Measurements from ENCODE around the gene CIB4.
"Not testable (repeated sequence)": the region's sequence is repeated elsewhere in the genome, so short reads cannot be mapped to it uniquely, and the experiment has no call there.

CIB4 gene

DNA sequence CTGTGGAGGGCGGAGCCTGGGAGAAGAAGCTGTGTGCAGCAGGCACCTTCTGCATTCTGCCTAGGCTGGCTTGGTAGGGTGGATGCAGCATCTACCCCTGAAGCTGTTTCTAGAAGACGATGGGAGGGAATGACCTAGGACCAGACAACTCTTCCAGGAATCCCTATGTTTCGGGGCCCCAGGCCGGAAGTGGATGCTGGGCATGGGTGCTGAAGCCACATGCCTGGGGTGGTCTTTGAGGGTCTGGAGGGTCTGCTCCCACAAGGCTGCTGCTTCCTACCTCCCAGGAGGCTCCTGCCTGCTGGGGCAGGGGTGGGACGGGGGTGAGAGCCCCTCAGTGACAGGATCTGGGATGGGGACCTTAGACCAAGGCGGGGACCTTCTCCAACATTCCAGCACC, 61.0 kb downstream of the CIB4 start:
- no peak for DNase-seq

DNA sequence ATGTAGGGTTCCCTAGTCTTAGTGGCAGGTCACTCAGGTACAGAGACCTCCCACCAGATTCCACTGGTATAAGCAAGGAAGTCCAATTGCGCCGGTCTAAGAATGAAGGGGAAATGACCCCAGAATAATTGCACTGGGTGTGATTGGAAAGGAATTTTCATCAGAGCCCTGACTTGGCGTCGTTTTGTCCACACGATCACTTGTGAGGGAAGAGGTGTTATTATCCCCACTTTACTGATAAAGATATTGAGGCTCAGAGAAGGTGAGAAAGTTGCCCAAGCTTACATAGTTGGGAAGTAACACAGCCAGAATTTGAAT, 61.5 kb downstream of the CIB4 start:
- DNase-seq = no peak

DNA sequence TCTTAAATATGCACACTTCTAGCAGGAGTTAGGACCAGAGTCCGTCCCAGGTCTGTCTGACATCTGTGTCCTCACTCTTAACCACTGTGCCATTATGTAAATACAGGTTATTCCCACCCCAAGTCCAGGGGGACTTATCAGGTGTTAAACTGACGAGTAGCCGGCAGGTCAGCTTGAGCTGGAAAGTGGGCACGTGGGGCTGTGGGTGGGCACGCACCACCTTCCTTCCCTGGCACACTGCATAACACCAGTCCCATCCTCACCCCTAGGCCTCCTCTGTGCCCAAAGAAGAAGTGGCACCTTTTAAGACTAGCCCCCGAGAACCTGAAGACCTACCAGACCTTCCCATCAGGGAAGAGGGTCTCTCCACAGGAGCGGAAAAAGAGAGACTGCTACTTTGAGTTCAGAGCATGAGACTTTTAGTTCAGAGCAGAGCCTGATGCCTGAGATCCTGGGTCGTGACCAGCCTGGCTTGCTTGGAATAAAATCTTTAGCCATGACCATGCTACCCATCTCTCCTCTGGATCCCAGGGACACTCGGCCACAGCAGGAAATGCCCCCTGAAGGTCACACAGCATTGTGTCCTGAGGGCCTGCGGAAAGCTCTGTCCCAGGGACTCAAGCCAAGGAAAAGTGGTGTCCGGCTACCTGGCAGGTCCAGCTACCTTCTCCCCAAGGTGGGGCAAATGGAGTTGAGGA, 62.0 kb downstream of the CIB4 start:
- DNase-seq = no peak

DNA sequence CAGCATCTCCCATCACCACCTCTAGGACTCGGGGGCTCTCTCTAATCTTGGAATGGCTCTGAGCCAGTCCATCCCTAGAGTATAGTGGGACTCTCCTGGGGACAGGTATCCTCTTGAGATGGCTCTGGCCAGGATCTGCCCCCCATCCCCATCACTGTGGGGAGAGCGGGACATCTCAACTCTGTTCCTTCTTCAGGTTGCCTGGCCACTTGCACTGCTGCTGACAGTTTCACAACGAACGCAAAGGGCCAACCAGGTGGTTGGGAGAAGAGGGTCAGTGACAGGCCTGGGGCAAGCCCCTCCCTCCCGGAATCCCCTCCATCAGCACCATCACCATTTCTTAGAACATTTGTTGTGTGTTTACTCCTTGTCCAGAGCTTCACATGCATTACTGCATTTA, 62.6 kb downstream of the CIB4 start:
- DNase-seq = no peak

DNA sequence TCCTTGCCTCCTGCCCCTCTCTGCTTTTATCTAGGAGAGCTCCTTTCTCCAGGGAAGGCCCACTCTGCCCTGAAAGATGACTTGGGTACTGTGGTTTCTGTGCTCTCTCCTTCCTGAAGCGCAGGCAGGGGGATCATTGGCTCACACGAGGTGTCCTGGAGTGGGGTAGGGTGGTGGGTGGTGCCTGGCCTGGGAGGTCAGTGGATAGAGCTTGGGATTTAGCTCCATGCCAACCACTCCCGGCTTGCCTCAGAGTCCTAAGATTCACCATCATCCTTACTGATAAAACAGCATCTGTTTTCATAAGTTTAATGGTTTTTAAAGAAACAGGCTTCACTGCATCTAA, 63.1 kb downstream of the CIB4 start:
- DNase-seq = no peak

DNA sequence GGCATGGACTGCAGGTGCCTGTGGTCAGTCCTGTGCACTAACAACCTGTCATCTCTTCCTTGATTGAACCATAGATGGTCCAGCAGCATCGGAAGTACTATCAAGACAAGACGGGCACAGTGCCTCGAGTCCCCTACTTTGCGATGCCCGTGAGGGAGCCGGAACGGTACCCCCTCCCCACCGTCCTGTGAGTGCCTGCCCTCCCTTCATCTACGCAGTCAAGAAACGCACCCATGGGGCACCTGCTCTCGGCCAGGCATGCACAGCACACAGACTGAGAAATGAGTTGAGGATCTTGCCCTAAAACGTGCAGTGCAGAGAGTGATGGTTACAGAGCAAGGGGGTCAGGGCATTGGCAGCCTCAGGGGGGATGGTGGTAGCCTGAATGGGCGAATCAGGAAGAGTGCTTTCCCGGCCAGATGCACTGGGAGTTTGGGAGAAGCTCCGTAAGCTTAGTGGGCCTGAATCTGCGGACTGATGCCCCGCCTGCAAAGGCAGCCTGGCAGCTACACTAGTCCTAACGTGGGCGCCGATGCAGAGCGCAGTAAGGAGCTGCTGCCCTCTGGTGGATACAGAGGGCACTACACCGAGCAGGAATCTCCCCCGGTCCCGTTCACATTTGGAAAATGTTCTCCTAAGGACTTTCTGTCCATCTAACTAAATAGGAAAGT, 63.6 kb downstream of the CIB4 start:
- DNase-seq = peak; percentile 52 to 65

DNA sequence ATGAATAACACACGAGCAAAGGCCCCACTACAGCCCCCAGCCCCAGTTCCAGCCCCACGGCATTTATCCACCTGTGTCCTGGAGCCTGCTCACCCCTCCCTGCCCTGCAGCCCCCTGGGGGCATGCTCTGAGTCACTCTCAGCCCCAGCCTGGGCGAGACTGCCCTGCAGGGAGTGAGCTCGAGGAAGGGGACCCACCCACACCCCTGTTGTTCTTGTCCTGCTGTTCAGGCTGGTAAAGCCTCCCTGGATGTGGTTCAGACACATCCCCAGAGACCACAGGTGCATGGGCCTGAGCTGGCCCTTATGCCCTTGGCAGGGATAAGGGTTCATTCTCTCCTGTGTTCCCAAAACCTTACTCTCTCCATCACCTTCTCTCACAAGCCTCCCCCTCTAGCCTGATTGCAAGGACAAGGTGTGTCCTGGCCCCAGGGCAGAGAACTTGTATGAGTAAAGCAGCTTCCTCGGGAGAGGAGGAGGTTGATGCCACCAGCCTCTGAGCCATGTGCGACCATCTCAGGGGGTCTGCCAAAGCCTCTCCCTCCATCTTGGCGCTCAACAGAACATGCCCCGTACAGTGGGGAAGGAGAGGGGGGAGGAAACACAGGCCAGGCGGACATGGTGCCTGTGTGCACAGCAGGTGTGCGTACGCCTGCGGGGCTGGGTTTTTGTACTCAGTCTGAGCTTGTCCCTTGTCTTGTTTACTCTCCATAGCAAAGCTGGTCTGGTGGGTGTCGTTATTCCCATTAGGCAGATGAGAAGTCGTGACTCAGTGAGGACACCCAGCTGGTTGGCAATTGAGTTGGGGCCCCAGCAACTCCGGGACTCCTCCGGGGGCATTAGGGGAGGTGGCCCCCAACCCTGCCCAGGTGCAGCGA, 64.4 kb downstream of the CIB4 start:
- no peak for DNase-seq

DNA sequence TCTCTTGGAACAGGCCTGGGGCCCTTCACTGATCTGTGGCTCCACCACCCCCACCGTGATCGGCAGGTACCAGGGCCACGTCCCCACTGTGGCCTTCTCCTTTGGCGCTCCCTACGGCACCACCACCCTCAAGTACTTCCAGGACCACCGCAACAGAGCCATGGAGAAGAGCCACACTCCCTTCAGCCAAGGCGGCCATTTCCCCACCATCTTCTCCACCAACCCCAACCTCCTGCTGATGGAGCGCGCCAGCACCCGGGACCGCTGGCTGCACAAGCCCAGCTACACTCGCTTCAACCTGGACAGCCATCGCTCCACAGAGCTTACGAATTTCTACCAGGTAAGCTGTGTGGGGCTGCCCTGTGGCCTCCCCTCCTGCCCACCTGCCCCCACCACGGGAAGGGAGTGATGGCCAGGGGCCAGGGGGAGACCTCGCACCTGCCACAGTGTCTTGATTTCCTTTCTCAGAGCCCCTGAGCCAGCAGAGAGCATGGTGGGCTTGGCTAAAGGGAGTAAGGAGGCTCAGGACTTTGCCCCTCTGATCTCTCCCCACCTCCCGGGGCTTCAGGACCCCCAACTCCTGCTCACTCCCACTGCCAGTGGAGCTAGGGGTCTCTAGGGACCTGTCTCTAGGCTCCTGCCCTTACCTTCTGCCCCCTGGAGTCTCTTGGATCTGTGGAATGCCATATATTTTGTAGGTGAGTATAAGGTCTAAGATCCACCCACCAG, 65.2 kb downstream of the CIB4 start:
- DNase-seq = no peak

DNA sequence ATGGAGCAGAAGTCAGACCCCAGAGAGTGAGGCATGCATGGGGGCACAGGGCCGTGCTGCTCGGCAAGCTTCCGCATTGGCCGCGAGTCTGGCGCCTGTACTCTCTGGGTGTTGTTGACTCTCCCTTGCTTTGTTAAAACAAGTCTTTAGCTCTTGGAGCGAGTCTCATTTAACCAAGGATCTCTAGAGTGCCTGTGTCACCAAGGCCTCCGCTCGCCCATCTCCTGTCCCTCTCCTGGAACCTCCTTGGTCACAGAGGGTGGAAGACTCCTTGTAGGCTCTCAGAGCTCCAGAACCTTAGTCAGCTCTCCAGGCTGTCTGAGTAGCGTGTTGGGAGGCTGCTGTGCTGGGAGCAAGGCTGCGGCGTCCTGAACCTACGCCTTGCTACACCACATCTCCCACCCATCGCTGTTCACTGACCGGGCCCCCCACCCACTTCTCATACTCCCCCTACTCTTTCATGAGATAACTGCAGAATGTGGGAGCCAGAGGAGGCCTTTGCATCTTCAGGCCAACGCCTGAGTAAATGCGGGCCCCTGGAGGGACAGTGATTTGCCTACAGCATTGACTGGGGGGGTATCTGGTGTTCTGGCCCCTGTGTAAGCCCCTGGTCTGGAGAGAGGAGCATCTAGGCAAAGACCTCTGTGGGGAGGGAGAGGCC, 66.1 kb downstream of the CIB4 start:
- no peak for DNase-seq

DNA sequence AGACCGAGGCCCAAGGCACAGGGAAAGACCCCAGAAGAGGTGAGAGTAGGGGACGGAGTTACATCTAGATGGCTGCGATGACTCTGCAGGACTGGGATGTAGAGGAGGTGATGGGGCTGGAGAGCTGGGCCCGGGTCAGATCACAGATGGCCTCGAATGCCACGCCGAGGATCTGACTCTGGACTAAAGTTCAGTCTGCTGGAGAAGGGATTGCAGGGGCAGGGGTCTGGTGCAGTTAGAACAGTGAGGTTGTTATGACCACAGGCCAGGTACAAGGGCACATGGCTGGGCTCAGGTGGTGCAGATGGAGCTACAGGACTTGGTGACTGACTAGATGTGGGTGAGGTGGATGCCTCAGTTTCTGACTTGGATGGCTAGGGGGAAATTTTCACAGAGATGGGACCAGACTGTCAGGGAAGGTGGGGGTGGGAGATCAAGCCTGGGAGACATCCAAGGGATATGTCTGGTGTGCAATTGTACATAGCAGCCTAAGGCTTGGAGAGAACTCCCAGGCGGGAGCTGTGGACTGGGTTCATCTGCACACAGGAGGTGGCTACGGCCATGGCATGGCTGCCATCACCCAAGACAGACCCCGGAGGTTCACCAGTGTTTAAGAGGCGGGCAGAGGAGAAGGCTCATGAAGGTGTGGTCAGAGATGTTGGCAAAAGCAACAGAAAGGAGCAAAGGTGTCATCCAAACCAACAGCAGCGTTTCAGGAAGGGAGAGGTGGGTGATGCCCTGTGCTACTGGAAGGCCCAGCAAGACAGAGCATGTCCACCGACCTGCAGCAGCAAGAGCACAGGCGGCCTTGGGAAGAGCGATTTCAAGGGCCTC, 66.9 kb downstream of the CIB4 start:
- no peak for DNase-seq

DNA sequence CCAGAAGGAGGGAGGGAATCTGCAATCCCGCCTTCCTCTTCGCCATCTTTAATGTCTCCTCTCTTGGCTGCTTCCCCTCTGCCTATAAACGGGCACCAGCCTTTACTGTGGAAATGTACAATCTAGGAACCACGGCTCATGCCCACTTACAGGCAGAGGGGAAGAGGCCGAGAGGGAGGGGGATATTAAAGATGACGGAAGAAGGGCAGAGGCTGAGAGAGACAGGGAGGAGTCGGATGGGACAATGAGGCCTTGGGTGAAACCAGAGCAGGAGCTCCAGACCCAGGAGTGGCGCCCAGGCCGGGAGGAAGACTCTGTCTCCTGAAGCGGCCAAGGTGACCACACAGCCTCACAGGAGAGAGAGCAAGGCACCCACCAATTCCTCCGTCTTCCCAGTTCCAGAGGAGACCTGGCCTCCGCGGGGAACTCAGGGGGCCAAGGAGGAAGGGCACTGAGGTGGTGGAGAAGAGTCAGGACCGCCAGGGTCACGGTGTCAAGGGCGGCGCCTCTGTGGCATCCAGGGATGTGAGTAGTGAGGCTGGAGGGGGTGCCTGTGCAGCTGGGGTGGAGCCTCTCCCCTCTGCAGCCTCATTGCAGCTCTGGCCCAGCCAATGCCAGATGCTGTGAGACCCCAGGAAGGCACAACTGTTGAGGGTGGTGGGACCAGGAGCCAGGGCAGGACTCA, 67.8 kb downstream of the CIB4 start:
- DNase-seq = no peak

DNA sequence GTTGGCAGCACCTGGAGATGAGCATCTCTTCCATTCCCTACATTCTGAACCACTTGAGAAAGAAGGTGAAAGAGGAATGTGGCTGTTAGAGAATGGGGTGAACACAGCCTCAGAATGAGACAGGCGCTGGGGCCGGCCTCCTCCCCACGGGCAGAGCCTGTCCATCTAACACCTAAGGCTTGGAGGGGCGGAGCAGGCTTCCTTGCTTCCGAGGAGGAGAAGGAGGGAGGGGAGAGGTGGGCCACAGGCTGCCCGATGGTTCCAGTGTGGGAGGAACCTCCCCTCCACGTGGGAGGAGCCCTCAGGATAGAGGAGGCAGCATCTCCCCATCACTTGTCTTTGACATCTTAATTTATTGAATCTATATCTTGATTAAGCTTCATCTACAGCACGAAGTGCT, 68.6 kb downstream of the CIB4 start:
- no peak for DNase-seq

DNA sequence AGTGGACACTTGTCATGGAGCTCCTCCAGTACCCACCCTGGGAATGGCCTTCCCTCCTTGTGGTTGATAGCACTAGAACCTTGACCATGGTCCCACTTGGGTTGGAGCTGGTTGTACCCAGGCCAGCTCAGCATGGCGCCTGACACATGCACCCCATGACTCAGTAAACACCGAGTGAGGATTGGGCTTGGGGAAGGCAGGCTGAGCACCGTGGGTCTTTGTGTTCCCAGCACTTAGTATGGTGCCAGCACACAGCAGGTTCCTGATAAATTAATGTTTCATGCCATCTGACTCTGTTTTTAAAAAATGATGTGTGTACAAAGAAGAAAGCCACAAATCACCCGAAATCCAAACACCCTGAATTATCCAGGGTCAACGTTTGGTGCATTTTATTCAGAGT, 69.8 kb downstream of the CIB4 start:
- no peak for DNase-seq

DNA sequence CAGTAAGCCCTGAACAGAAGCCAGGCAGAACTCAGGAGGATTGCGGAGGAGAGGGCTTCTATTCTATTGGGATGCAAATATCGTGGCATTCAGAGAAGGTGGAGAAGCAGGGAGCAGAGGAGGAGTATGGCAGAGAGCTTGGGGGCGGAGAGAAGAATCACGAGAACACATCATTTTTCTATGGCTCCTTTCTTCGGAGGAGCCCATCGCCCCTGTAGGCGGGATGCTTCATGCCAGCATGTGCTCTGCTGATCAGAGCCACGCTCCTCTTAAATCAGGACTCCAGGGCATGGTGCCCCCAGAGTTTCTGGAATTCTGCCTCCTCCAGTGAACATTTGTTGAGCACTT, 71.1 kb downstream of the CIB4 start:
- no peak for DNase-seq

DNA sequence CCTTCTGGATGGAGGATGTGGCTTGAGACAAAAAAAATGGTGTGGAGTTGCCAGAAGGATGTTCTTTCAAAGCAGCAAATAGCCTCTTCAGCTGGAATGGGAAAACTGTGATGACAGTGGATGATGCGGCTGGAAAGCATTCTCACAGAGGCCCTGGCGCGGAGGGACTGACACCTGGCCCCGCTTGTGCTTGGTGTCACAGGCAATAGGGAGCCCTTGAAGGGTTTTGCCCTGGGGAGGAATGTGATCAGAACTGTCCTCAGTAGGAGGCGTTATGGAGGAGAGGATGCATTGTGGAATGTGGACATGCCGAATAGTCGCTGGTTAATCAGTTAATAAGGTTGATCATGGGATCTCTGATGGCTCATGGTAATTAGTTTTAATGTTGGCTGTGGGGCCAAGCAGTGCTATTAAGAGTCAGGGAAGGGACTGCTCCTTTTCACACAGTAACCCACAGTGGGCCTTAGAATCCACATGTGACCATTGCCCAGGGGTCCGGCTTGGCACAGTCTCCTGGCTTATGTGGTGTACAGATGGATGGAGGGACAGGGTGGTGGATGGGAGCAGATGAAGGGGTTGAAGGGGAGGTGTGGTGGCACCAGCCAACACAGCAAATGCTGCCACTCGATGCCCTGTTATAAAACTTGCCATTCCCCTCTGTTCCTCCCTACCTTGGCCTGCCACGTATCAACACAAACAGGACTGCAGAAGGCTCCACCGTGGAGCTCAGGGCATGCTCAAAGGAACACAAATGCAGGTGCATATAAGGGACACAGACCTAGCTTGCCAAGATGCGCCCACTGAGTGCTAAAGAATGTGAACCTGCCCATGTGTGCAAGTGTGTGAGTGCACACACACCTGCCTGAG, 71.7 kb downstream of the CIB4 start:
- no peak for DNase-seq

DNA sequence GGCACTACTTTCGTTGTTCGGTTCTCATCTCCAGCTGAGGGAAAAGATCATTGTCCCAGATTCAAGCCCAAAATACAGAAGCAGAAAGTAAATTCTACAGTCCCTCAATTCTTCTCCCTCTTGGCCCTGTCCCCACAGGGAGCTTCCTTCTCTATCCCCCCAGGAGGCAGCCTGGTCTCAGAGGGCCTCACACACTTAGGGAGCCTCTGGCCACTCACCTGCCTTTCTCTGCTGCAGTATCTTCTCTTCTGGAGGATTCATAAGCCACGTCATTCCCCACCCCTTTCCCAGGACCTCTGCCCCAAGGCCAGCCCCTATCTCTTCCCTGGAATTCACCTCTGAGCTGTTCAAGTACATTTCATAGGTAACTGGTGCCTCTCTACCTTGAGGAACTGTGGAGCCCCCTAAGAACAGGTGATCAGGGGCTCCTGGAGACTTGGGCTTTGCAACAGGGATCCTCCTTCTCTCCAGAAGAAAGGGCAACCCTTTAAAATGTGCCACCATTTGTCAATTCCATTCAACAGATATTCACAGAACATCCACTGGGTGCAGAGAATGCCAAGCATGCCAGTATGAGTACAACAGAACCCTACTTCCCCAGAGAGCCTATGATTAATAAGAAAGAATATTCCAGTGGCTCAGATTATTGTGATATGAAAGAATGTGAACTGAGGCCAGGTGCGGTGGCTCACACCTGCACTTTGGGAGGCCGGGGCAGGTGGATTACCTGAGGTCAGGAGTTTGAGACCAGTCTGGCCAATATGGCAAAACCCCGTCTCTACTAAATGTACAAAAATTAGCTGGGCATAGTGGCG, 72.9 kb downstream of the CIB4 start:
- no peak for DNase-seq

DNA sequence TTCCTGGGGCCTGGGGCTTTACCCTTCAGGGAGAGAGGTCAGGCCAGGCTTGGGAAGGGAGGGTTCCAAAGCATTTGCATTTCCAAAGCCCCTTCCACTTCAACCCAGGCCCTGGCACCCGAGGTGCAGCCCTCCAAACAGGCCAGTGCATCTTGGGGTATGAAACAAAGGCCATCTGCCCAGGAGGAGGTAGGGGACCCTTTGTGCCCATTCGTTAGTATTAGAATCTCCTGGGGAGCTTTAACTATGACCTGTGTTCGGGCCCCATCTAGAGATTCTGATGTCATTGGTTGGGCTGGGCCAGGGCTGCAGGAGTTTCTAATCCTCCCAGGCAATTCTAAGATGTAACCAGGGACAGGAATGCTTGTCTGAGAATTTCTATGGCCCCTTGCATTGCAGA, 73.6 kb downstream of the CIB4 start:
- DNase-seq = no peak

DNA sequence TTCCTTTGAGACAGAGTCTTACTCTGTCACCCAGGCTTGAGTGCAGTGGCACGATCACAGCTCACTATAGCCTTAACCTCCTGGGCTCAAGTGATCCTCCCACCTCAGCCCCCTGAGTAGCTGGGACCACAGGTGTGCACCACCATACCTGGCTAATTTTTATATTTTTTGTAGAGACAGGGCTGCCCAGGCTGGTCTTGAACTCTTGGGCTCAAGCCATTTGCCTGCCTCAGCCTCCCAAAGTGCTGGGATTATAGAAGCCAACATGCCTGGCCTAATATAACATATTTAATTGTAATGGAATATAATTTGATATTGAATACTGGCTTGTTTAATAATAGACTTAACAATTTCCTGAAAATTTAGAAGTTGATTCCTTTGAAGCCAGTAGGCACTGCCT, 74.4 kb downstream of the CIB4 start:
- DNase-seq = not testable (repeated sequence)

DNA sequence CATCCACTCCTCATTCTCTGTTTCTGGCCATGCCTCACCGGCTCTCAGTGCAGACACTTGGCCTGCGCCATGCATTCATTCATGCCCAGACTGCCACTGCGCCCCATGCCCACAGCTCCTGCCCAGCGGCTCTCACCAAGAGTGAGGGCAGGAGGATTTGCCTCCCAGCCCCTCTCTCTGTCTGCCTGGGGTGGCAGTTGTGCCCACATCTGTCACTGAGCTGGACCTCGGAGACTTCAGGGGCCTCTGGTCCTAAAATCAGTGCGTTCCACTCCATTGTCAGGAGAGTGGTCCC, 75.1 kb downstream of the CIB4 start:
- DNase-seq = no peak

DNA sequence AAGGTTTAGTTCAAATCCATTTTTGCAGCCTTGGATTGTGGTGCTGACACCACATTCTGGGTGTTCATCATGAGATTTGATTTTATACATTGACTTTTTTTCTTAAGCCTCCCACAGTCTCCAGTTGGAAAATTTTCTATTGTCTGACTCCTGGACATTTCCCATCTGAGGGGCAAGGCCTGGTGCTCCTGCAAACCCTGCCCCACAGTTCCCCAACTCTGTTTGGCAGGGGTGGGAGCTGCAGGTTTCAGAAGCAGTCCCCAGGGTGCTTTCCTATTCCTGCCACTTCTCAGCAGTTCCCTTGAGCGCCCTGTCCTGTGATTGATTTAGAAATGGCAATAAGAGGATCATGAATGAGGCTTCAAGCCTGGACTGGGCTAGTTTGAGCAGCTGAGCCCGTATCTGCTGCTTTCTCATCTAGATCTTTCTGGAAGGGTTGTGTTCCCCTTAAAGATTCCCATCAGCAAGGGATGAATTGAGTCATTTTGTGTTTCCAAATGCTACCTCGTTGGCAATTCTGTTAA, 77.0 kb downstream of the CIB4 start:
- DNase-seq = no peak
